Measurements from ENCODE around the gene IL6.

Gene IL6

GRCh38 chr7:22730066-22730710 is 3.2 kb downstream of the IL6 start:
- Histone ChIP-seq H3K4me2 (ENCODE audit: low read depth, low read length, poor library complexity, severe bottlenecking) (no peak overlapping the region), H4K20me1 (ENCODE audit: low read depth, low read length) (no peaks in the 10 kb centered on the region), H3F3A (ENCODE audit: insufficient read depth) (no peaks in the 10 kb centered on the region), H3K27me3 (ENCODE audit: low read length) (no peaks in the 10 kb centered on the region), H3K9me2 (replicated peaks; ENCODE audit: insufficient read depth, low read length) (no peaks in the 10 kb centered on the region), H3K36me3 (ENCODE audit: low read length) (no peaks in the 10 kb centered on the region), H3K4me3 (ENCODE audit: insufficient read depth, low read length, poor library complexity, severe bottlenecking) (no peak overlapping the region), H3K79me2 (ENCODE audit: insufficient read depth, low read length) (no peaks in the 10 kb centered on the region), H2AFZ (ENCODE audit: low read depth, low read length, severe bottlenecking) (no peak overlapping the region), H3K27ac (ENCODE audit: low read depth, low read length) (no peak overlapping the region), H3K9me3 (ENCODE audit: insufficient read depth, low read length) (no peaks in the 10 kb centered on the region), H3K9ac (ENCODE audit: low read length) (no peak overlapping the region)
- TF ChIP-seq EZH2phosphoT487 (conservative IDR thresholded peaks at IDR 0.05; ENCODE audit: low read length), result no peak
- TF ChIP-seq, protein P1, sequence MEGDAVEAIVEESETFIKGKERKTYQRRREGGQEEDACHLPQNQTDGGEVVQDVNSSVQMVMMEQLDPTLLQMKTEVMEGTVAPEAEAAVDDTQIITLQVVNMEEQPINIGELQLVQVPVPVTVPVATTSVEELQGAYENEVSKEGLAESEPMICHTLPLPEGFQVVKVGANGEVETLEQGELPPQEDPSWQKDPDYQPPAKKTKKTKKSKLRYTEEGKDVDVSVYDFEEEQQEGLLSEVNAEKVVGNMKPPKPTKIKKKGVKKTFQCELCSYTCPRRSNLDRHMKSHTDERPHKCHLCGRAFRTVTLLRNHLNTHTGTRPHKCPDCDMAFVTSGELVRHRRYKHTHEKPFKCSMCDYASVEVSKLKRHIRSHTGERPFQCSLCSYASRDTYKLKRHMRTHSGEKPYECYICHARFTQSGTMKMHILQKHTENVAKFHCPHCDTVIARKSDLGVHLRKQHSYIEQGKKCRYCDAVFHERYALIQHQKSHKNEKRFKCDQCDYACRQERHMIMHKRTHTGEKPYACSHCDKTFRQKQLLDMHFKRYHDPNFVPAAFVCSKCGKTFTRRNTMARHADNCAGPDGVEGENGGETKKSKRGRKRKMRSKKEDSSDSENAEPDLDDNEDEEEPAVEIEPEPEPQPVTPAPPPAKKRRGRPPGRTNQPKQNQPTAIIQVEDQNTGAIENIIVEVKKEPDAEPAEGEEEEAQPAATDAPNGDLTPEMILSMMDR (IDR thresholded peaks at IDR 0.05; ENCODE audit: insufficient read depth, low read length, poor library complexity, severe bottlenecking), result no peak

DNA sequence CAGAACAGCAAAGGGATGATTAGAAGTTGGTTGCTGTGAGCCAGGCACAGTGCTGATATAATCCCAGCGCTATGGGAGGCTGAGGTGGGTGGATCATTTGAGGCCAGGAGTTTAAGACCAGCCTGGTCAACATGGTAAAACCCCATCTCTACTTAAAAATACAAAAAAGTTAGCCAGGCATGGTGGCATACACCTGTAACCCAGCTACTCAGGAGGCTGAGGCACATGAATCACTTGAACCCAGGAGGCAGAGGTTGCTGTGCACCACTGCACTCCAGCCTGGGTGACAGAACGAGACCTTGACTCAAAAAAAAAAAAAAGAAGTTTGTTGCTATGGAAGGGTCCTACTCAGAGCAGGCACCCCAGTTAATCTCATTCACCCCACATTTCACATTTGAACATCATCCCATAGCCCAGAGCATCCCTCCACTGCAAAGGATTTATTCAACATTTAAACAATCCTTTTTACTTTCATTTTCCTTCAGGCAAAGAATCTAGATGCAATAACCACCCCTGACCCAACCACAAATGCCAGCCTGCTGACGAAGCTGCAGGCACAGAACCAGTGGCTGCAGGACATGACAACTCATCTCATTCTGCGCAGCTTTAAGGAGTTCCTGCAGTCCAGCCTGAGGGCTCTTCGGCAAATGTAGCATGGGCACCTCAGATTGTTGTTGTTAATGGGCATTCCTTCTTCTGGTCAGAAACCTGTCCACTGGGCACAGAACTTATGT is 4.1 kb downstream of the IL6 start:
- Histone ChIP-seq H3K4me2 (ENCODE audit: low read depth, low read length, poor library complexity, severe bottlenecking) (no peak overlapping the region), H3K36me3 (ENCODE audit: low read length) (no peaks in the 10 kb centered on the region), H3K79me2 (ENCODE audit: insufficient read depth, low read length) (no peaks in the 10 kb centered on the region), H3K27me3 (ENCODE audit: low read length) (no peaks in the 10 kb centered on the region), H4K20me1 (ENCODE audit: low read depth, low read length) (no peaks in the 10 kb centered on the region), H3K4me3 (ENCODE audit: insufficient read depth, low read length, poor library complexity, severe bottlenecking) (no peak overlapping the region), H2AFZ (ENCODE audit: low read depth, low read length, severe bottlenecking) (no peak overlapping the region), H3K9ac (ENCODE audit: low read length) (no peak overlapping the region), H3K27ac (ENCODE audit: low read depth, low read length) (no peak overlapping the region), H3K9me3 (ENCODE audit: insufficient read depth, low read length) (no peaks in the 10 kb centered on the region), H3K9me2 (replicated peaks; ENCODE audit: insufficient read depth, low read length) (no peaks in the 10 kb centered on the region), H3F3A (ENCODE audit: insufficient read depth) (no peaks in the 10 kb centered on the region)
- TF ChIP-seq, protein P1 (IDR thresholded peaks at IDR 0.05; ENCODE audit: insufficient read depth, low read length, poor library complexity, severe bottlenecking), result no peak
- TF ChIP-seq EZH2phosphoT487 (conservative IDR thresholded peaks at IDR 0.05; ENCODE audit: low read length), result no peak

DNA sequence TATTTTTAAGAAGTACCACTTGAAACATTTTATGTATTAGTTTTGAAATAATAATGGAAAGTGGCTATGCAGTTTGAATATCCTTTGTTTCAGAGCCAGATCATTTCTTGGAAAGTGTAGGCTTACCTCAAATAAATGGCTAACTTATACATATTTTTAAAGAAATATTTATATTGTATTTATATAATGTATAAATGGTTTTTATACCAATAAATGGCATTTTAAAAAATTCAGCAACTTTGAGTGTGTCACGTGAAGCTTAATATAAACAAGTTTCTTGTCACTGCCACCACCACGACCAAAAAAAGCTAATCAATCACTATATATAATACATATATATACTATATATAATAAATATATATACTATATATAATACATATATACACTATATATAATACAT is 4.8 kb downstream of the IL6 start:
- no peak for TF ChIP-seq EZH2phosphoT487 (conservative IDR thresholded peaks at IDR 0.05; ENCODE audit: low read length)
- TF ChIP-seq, protein P1 (IDR thresholded peaks at IDR 0.05; ENCODE audit: insufficient read depth, low read length, poor library complexity, severe bottlenecking), result no peak

More for the DNA sequence above, 4.8 kb downstream of the IL6 start:
- no peaks in the 10 kb centered on the region for H3K36me3 ChIP-seq (ENCODE audit: low read length)
- no peaks in the 10 kb centered on the region for H3K27me3 ChIP-seq (ENCODE audit: low read length)
- H2AFZ ChIP-seq (ENCODE audit: low read depth, low read length, severe bottlenecking), result no peak overlapping the region
- no peaks in the 10 kb centered on the region for H3K9me3 ChIP-seq (ENCODE audit: insufficient read depth, low read length)
- no peak overlapping the region for H3K4me2 ChIP-seq (ENCODE audit: low read depth, low read length, poor library complexity, severe bottlenecking)
- H4K20me1 ChIP-seq (ENCODE audit: low read depth, low read length), result no peaks in the 10 kb centered on the region
- H3F3A ChIP-seq (ENCODE audit: insufficient read depth), result no peaks in the 10 kb centered on the region
- no peak overlapping the region for H3K4me3 ChIP-seq (ENCODE audit: insufficient read depth, low read length, poor library complexity, severe bottlenecking)
- no peak overlapping the region for H3K27ac ChIP-seq (ENCODE audit: low read depth, low read length)
- no peaks in the 10 kb centered on the region for H3K79me2 ChIP-seq (ENCODE audit: insufficient read depth, low read length)
- H3K9ac ChIP-seq (ENCODE audit: low read length), result no peak overlapping the region
- no peaks in the 10 kb centered on the region for H3K9me2 ChIP-seq (replicated peaks; ENCODE audit: insufficient read depth, low read length)

All from SU-DHL-6 (cell line).